ENCODE data around the gene MAPK1IP1L. TPM values are rescaled to one million over a fixed set of nuclear protein-coding genes. Genes with fewer than 3 reads are reported as not detected.

MAPK1IP1L gene
- polyA plus RNA-seq, 1 of the 3 experiments (the other 2 are of a cell fraction): 129 TPM

DNA sequence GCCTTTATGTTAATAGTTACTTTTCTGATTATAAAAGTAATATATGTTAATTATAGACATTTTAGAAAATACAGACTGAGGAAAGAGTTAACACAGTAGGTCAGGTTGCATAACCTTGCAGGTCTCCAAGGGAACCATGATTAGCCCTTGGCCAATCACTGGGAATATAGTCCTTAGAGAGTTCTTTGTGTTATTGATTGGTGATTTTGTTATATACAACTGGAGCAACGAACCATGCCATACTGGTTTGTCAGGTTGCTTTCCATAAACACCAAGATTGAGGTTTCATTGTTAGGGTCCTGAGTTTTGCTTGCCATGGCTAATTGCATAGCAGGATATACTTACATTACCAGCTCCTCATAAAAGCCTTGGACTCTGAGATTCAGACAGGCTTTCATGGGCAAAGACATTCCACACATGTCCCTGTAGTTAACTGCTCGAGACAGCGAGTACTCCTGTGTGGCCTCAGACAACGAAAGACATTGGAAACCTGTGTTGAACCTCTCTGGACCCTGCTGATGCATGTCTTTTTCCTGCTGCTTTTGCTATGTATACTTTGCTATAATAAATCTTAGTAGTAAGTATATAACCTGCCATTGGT is 33.7 kb downstream of the MAPK1IP1L start:
- Histone ChIP-seq H3K36me3 (replicated peaks in 1 of 2; ENCODE audit: control insufficient read depth in 1 of 2, insufficient read depth in 2 of 2, low read length in 1 of 2) (no peaks in the 10 kb centered on the region), H3K27me3 (ENCODE audit: insufficient read depth) (no peaks in the 10 kb centered on the region), H3K4me1 (ENCODE audit: control insufficient read depth in 1 of 2, insufficient read depth in 2 of 2, low read depth in 1 of 2, low read length in 1 of 2) (no peaks in the 10 kb centered on the region; a peak in 1 of 4 replicates), H3K9ac (no peak overlapping the region), H2AFZ (ENCODE audit: low read depth) (no peak overlapping the region), H3K79me2 (ENCODE audit: insufficient read depth) (no peaks in the 10 kb centered on the region), H3K4me2 (no peak overlapping the region), H3K27ac (ENCODE audit: low read depth in 2 of 2, low read length in 1 of 2) (no peak overlapping the region), H3F3A (replicated peaks; ENCODE audit: insufficient read depth) (no peaks in the 10 kb centered on the region), H4K20me1 (ENCODE audit: insufficient read depth) (no peaks in the 10 kb centered on the region), H3K9me3 (no peaks in the 10 kb centered on the region), H3K9me2 (no peaks in the 10 kb centered on the region), H3K4me3 (ENCODE audit: low read depth in 2 of 2, low read length in 1 of 2) (no peak overlapping the region)
- 81% methylated on average over 4 of the region's 4 CpGs for WGBS (ENCODE audit: low lambda C conversion rate)
- ChIA-PET POLR2A (no interaction called here), CTCF (interaction anchor here (0.5 to 1.7 kb wide), 2 partner anchors 60 to 76 kb away, joined by 3 to 8 read pairs; no protein-coding TSS in a partner anchor)
- TF ChIP-seq, protein P1, sequence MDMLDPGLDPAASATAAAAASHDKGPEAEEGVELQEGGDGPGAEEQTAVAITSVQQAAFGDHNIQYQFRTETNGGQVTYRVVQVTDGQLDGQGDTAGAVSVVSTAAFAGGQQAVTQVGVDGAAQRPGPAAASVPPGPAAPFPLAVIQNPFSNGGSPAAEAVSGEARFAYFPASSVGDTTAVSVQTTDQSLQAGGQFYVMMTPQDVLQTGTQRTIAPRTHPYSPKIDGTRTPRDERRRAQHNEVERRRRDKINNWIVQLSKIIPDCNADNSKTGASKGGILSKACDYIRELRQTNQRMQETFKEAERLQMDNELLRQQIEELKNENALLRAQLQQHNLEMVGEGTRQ (IDR thresholded peaks at IDR 0.05; ENCODE audit: borderline replicate concordance, low read depth, low read length): no peak
- TF ChIP-seq RCOR1 (IDR thresholded peaks at IDR 0.05; ENCODE audit: low read length) (no peak), TEAD4 (IDR thresholded peaks at IDR 0.05; ENCODE audit: borderline replicate concordance, insufficient read depth) (no peak), NFIC (IDR thresholded peaks at IDR 0.05; ENCODE audit: borderline replicate concordance) (no peak), MXI1 (IDR thresholded peaks at IDR 0.05; ENCODE audit: low read depth, low read length) (no peak), NRF1 (IDR thresholded peaks at IDR 0.05; ENCODE audit: low read depth, low read length) (no peak), ELF1 (IDR thresholded peaks at IDR 0.05) (no peak), GABPA (IDR thresholded peaks at IDR 0.05; ENCODE audit: low read depth) (no peak), RAD21 (IDR thresholded peaks at IDR 0.05; ENCODE audit: low read length) (no peak), POLR2AphosphoS5 (IDR thresholded peaks at IDR 0.05; ENCODE audit: low read depth, low read length) (no peak), FOXJ3 (CRISPR knock-in tag; IDR thresholded peaks at IDR 0.05) (no peak)
- TF ChIP-seq, protein P2, sequence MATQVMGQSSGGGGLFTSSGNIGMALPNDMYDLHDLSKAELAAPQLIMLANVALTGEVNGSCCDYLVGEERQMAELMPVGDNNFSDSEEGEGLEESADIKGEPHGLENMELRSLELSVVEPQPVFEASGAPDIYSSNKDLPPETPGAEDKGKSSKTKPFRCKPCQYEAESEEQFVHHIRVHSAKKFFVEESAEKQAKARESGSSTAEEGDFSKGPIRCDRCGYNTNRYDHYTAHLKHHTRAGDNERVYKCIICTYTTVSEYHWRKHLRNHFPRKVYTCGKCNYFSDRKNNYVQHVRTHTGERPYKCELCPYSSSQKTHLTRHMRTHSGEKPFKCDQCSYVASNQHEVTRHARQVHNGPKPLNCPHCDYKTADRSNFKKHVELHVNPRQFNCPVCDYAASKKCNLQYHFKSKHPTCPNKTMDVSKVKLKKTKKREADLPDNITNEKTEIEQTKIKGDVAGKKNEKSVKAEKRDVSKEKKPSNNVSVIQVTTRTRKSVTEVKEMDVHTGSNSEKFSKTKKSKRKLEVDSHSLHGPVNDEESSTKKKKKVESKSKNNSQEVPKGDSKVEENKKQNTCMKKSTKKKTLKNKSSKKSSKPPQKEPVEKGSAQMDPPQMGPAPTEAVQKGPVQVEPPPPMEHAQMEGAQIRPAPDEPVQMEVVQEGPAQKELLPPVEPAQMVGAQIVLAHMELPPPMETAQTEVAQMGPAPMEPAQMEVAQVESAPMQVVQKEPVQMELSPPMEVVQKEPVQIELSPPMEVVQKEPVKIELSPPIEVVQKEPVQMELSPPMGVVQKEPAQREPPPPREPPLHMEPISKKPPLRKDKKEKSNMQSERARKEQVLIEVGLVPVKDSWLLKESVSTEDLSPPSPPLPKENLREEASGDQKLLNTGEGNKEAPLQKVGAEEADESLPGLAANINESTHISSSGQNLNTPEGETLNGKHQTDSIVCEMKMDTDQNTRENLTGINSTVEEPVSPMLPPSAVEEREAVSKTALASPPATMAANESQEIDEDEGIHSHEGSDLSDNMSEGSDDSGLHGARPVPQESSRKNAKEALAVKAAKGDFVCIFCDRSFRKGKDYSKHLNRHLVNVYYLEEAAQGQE (IDR thresholded peaks at IDR 0.05; ENCODE audit: low read depth, low read length): no peak
- DNase-seq: no peak

DNA sequence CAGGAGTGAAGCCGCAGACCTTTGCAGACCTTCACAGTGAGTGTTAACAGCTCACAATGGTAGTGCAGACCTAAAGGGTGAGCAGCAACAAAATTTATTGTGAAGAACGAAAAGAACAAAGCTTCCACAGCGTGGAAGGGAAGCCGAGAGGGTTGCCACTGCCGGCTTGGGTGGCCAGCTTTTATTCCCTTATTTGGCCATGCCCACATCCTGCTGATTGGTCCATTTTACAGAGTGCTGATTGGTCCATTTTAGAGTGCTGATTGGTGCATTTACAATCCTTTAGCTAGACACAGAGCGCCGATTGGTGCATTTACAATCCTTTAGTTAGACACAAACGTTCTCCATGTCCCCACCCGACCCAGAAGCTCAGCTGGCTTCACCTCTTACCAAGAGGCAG is 35.5 kb downstream of the MAPK1IP1L start:
- H2AFZ ChIP-seq (ENCODE audit: low read depth): no peak overlapping the region
- H3K27me3 ChIP-seq (ENCODE audit: insufficient read depth): no peaks in the 10 kb centered on the region
- H3K9me3 ChIP-seq: no peaks in the 10 kb centered on the region
- no peak overlapping the region for H3K27ac ChIP-seq (ENCODE audit: low read depth in 2 of 2, low read length in 1 of 2)
- POLR2A ChIA-PET: no interaction called here
- H3K4me2 ChIP-seq: no peak overlapping the region
- DNase-seq: no peak
- no peaks in the 10 kb centered on the region for H3F3A ChIP-seq (replicated peaks; ENCODE audit: insufficient read depth)
- H3K9ac ChIP-seq: no peak overlapping the region
- CTCF ChIA-PET: interaction anchor here (1.4 to 4.6 kb wide), 3 partner anchors 11 to 73 kb away, joined by 3 to 50 read pairs (median 6); no protein-coding TSS in a partner anchor
- H3K9me2 ChIP-seq: no peaks in the 10 kb centered on the region
- no peaks in the 10 kb centered on the region for H4K20me1 ChIP-seq (ENCODE audit: insufficient read depth)
- peaks cover 3 to 10% of the 10 kb centered on the region in 2 experiments; a peak in 3 of 4 replicates for H3K4me1 ChIP-seq (ENCODE audit: control insufficient read depth in 1 of 2, insufficient read depth in 2 of 2, low read depth in 1 of 2, low read length in 1 of 2)
- H3K4me3 ChIP-seq (ENCODE audit: low read depth in 2 of 2, low read length in 1 of 2): no peak overlapping the region
- H3K36me3 ChIP-seq (replicated peaks in 1 of 2; ENCODE audit: control insufficient read depth in 1 of 2, insufficient read depth in 2 of 2, low read length in 1 of 2): no peaks in the 10 kb centered on the region
- H3K79me2 ChIP-seq (ENCODE audit: insufficient read depth): no peaks in the 10 kb centered on the region
- TF ChIP-seq MEF2A (IDR thresholded peaks at IDR 0.05; ENCODE audit: borderline replicate concordance, low read depth): no peak
- no peak for TF ChIP-seq RXRA (IDR thresholded peaks at IDR 0.05; ENCODE audit: borderline replicate concordance, low read depth)
- TF ChIP-seq, protein P3, sequence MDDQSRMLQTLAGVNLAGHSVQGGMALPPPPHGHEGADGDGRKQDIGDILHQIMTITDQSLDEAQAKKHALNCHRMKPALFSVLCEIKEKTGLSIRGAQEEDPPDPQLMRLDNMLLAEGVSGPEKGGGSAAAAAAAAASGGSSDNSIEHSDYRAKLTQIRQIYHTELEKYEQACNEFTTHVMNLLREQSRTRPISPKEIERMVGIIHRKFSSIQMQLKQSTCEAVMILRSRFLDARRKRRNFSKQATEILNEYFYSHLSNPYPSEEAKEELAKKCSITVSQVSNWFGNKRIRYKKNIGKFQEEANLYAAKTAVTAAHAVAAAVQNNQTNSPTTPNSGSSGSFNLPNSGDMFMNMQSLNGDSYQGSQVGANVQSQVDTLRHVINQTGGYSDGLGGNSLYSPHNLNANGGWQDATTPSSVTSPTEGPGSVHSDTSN (IDR thresholded peaks at IDR 0.05): no peak
- no peak for TF ChIP-seq JUND (IDR thresholded peaks at IDR 0.05)
- no peak for TF ChIP-seq RCOR1 (IDR thresholded peaks at IDR 0.05; ENCODE audit: low read length)
- no peak for TF ChIP-seq TEAD4 (IDR thresholded peaks at IDR 0.05; ENCODE audit: borderline replicate concordance, insufficient read depth)
- 87% methylated on average over 9 of the region's 9 CpGs for WGBS (ENCODE audit: low lambda C conversion rate)
